ENCODE measurements around the gene GYS2. TPM values are rescaled to one million over a fixed set of nuclear protein-coding genes. Genes with fewer than 3 reads are reported as not detected.

The GYS2 gene
- total and polyA plus RNA-seq, 9 donors = 0.12 TPM; not detected in 8

DNA sequence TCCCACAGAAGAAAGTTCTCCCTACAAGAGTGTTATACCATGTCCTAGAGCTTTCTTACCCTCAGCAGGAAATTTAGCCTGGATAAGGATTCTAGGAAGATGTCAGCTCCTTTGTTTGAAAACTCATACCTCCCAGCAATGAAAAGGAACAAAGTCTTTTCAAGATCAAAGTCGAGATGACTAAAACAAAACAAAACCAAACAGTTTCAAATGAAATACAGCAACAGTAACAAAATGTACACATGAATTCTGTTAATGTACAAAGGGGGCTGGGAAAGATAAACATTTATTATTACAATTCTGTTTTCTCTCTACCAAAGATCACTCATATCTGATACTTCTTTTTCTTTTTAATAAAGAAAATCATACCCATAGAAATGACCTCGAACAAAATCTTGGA, 41.8 kb downstream of the GYS2 start:
- H3K36me3 ChIP-seq = no peaks in the 10 kb centered on the region
- DNase-seq = no peak
- H3K27me3 ChIP-seq = no peaks in the 10 kb centered on the region
- no peak overlapping the region for H3K27ac ChIP-seq
- H3K4me3 ChIP-seq = no peak overlapping the region
- WGBS, 3 donors = 72 to 82% (median 76%) methylated on average over 2 of the region's 2 CpGs
- no peaks in the 10 kb centered on the region for H3K9me3 ChIP-seq
- H3K4me1 ChIP-seq (ENCODE audit: insufficient read depth) = no peaks in the 10 kb centered on the region
- TF ChIP-seq, protein P1, sequence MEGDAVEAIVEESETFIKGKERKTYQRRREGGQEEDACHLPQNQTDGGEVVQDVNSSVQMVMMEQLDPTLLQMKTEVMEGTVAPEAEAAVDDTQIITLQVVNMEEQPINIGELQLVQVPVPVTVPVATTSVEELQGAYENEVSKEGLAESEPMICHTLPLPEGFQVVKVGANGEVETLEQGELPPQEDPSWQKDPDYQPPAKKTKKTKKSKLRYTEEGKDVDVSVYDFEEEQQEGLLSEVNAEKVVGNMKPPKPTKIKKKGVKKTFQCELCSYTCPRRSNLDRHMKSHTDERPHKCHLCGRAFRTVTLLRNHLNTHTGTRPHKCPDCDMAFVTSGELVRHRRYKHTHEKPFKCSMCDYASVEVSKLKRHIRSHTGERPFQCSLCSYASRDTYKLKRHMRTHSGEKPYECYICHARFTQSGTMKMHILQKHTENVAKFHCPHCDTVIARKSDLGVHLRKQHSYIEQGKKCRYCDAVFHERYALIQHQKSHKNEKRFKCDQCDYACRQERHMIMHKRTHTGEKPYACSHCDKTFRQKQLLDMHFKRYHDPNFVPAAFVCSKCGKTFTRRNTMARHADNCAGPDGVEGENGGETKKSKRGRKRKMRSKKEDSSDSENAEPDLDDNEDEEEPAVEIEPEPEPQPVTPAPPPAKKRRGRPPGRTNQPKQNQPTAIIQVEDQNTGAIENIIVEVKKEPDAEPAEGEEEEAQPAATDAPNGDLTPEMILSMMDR (IDR thresholded peaks at IDR 0.05) = no peak
- TF ChIP-seq EP300 (IDR thresholded peaks at IDR 0.05) = no peak
- TF ChIP-seq POLR2A (IDR thresholded peaks at IDR 0.05) = no peak
- intact Hi-C loops (cut with DNase I) = no loop called here

DNA sequence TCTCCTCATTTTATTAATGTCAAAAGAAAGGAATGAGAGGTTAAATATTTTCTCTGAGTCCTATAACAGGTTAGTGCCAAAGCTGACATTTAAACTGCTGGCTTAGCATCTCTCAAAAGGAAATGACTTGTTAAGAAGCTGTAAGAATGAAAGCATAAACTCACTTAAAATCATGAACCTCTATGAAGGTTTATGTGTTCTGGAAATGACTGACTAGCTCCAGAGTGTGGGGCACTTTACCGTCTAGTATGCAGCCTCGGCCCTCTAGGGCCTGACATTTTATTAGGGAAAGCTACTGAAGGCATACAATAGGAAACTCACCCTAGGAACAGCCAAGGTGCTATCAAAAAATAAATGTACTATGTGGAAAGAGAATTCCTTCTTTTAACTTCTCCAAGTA, 43.5 kb downstream of the GYS2 start:
- TF ChIP-seq EP300 (IDR thresholded peaks at IDR 0.05) (no peak), POLR2A (IDR thresholded peaks at IDR 0.05) (no peak)
- TF ChIP-seq, protein P1 (IDR thresholded peaks at IDR 0.05) = no peak
- no peak for DNase-seq

DNA sequence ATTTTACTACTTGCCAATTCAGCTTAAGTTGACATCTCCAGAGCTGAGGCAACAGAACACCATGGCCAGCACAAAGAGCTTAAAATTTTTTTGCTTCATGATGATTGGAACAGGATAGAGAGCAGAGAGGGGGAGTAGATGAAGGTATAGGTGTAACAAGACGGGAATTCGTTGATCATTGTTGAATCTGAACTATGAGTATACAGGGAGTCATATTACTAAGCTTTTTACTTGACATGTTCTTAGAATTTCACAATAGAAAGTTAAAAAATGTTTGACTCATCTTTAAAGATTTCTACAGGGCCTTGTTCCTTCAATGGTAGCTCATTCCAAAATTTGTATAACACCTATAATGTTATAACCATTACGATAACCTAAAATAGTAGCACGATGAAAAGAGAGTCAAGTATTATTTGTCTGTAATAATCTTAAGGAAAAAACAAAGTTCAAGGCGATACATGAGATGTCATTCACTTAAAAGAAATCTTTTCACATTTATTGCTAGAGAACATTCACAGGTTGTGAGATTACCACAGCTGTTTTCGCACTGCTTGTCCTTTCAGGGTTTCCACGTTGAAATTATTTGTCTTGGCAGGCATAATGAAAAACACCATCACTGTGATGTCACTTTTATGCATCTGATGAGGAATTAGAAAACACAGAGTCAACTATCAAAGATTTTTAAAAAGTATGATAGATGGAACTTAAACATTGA, 44.6 kb downstream of the GYS2 start:
- 40 to 68% (median 62%) methylated on average over 7 of the region's 7 CpGs for WGBS, 3 donors
- no peak for DNase-seq
- H3K36me3 ChIP-seq = no peaks in the 10 kb centered on the region
- H3K9me3 ChIP-seq = no peaks in the 10 kb centered on the region
- H3K27ac ChIP-seq = no peak overlapping the region
- intact Hi-C loops (cut with DNase I) = no loop called here
- no peak overlapping the region for H3K4me3 ChIP-seq
- no peaks in the 10 kb centered on the region for H3K27me3 ChIP-seq
- no peaks in the 10 kb centered on the region for H3K4me1 ChIP-seq (ENCODE audit: insufficient read depth)
- TF ChIP-seq EP300 (IDR thresholded peaks at IDR 0.05) (no peak), POLR2A (IDR thresholded peaks at IDR 0.05) (no peak)
- TF ChIP-seq, protein P1 (IDR thresholded peaks at IDR 0.05) = no peak

More for the DNA sequence above, 43.5 kb downstream of the GYS2 start:
- WGBS, 3 donors = 40 to 52% (median 46%) methylated on average over 2 of the region's 2 CpGs
- H3K4me1 ChIP-seq (ENCODE audit: insufficient read depth) = no peaks in the 10 kb centered on the region
- no peak overlapping the region for H3K4me3 ChIP-seq
- H3K27me3 ChIP-seq = no peaks in the 10 kb centered on the region
- no peaks in the 10 kb centered on the region for H3K9me3 ChIP-seq
- no peak overlapping the region for H3K27ac ChIP-seq
- intact Hi-C loops (cut with DNase I) = no loop called here
- no peaks in the 10 kb centered on the region for H3K36me3 ChIP-seq

DNA sequence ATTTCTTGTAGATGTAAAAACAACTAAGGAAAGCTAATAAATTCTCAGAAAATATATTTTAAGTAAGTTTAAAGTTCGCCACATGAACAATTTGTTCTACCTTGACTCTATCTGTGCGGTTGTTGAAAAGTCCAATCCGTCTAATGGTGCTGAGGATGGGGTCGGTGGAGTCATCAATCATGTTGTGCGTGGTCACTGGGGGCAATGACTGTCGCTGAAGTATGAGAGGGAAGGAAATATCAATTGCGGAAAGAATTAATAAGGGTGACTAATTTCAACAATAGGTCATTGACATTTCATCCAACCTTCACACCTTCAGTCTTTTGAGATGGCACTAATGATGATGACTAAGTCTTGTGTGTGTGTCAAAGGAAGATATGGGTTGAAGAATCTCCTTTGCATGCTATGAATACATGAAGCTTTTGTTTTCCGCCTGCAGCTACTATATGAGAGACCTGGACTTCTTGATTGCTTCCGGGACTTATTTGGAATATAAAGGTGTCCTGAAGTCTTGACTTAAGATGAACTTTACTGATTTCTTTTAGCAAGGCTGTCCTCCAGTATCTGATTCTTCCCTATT, 46.5 kb downstream of the GYS2 start:
- intact Hi-C loops (cut with DNase I) = no loop called here
- no peak for TF ChIP-seq POLR2A (IDR thresholded peaks at IDR 0.05)
- TF ChIP-seq, protein P1 (IDR thresholded peaks at IDR 0.05) = no peak
- no peak for TF ChIP-seq EP300 (IDR thresholded peaks at IDR 0.05)
- 78 to 82% (median 78%) methylated on average over 9 of the region's 9 CpGs for WGBS, 3 donors

More for the DNA sequence above, 46.5 kb downstream of the GYS2 start:
- H3K4me1 ChIP-seq (ENCODE audit: insufficient read depth) = no peaks in the 10 kb centered on the region
- no peaks in the 10 kb centered on the region for H3K9me3 ChIP-seq
- H3K36me3 ChIP-seq = no peaks in the 10 kb centered on the region
- no peaks in the 10 kb centered on the region for H3K27me3 ChIP-seq
- H3K27ac ChIP-seq = no peak overlapping the region
- DNase-seq = no peak
- no peak overlapping the region for H3K4me3 ChIP-seq
